ENCODE data around the gene ESRRB.

ESRRB gene

GRCh38 chr14:76407449-76408150 lies 31.7 kb downstream of the ESRRB start:
- no peak for DNase-seq (ENCODE audit: low read depth in 2 of 2)

GRCh38 chr14:76408877-76409276 lies 32.9 kb downstream of the ESRRB start:
- no peak for DNase-seq (ENCODE audit: low read depth in 2 of 2)

GRCh38 chr14:76412501-76412900 lies 36.6 kb downstream of the ESRRB start:
- DNase-seq (ENCODE audit: low read depth in 2 of 2): no peak

GRCh38 chr14:76413106-76413961 lies 37.4 kb downstream of the ESRRB start:
- DNase-seq (ENCODE audit: low read depth in 2 of 2): no peak

GRCh38 chr14:76413962-76414600 lies 38.1 kb downstream of the ESRRB start:
- no peak for DNase-seq (ENCODE audit: low read depth in 2 of 2)

GRCh38 chr14:76419399-76419798 lies 43.5 kb downstream of the ESRRB start:
- DNase-seq (ENCODE audit: low read depth in 2 of 2): no peak

- DNase-seq (ENCODE audit: low read depth in 2 of 2): no peak
These were observed 44.9 kb downstream of the ESRRB start for GRCh38 chr14:76420827-76421226.

GRCh38 chr14:76421662-76422061 lies 45.7 kb downstream of the ESRRB start:
- DNase-seq (ENCODE audit: low read depth in 2 of 2): no peak

- DNase-seq (ENCODE audit: low read depth in 2 of 2): no peak
These were observed 46.7 kb downstream of the ESRRB start for GRCh38 chr14:76422662-76423061.

GRCh38 chr14:76423534-76423933 lies 47.6 kb downstream of the ESRRB start:
- DNase-seq (ENCODE audit: low read depth in 2 of 2): no peak

- no peak for DNase-seq (ENCODE audit: low read depth in 2 of 2)
These were observed 48.4 kb downstream of the ESRRB start for GRCh38 chr14:76424359-76424758.

GRCh38 chr14:76426161-76426696 lies 50.3 kb downstream of the ESRRB start:
- DNase-seq (ENCODE audit: low read depth in 2 of 2): no peak

GRCh38 chr14:76428611-76429010 lies 52.7 kb downstream of the ESRRB start:
- DNase-seq (ENCODE audit: low read depth in 2 of 2): no peak

- no peak for DNase-seq (ENCODE audit: low read depth in 2 of 2)
These were observed 54.1 kb downstream of the ESRRB start for GRCh38 chr14:76430017-76430416.

GRCh38 chr14:76430475-76430980 lies 54.6 kb downstream of the ESRRB start:
- DNase-seq (ENCODE audit: low read depth in 2 of 2): no peak

GRCh38 chr14:76431538-76431937 lies 55.6 kb downstream of the ESRRB start:
- no peak for DNase-seq (ENCODE audit: low read depth in 2 of 2)

- DNase-seq (ENCODE audit: low read depth in 2 of 2): no peak
These were observed 57.2 kb downstream of the ESRRB start for GRCh38 chr14:76432827-76433752.

- DNase-seq (ENCODE audit: low read depth in 2 of 2): no peak
These were observed 58.3 kb downstream of the ESRRB start for GRCh38 chr14:76434220-76434619.

- DNase-seq (ENCODE audit: low read depth in 2 of 2): no peak
These were observed 63.4 kb downstream of the ESRRB start for GRCh38 chr14:76439237-76439775.

GRCh38 chr14:76446486-76446885 lies 70.5 kb downstream of the ESRRB start:
- DNase-seq (ENCODE audit: low read depth in 2 of 2): no peak

GRCh38 chr14:76446921-76447320 lies 71.0 kb downstream of the ESRRB start:
- no peak for DNase-seq (ENCODE audit: low read depth in 2 of 2)
